HepG2 (cell line): ENCODE results near the gene CISH. TPM values are rescaled to one million over a fixed set of nuclear protein-coding genes. Genes with fewer than 3 reads are reported as not detected.

ENCODE experiments used
- ATAC-seq: fragments of 200-7000 bp; cut with Tn5 transposase; 3 replicates; pipeline ENCODE4 v1.9.1; 2020; ENCODE audit warnings: mild to moderate bottlenecking, moderate library complexity
- BruUV-seq: library from RNA; stranded (reverse); fragments of 400-500 nt; replicated peaks from 2 replicates; lab custom pipeline; 2021; lab: Mats Ljungman, UMichigan
- CTCF ChIA-PET: fragments of 300-600 bp; formaldehyde crosslinking; extraction: SDS; loops from one replicate; lab custom pipeline; 2021; ENCODE audit warnings: low total read pairs, inconsistent platforms, low intra/inter-chr PET ratio; lab: Yijun Ruan, JAX
- POLR2A ChIA-PET: fragments of 350-600 bp; sonication (Branson Sonifier 250); formaldehyde crosslinking; loops from one replicate; lab custom pipeline; 2020; ENCODE audit warnings: antibody characterized with exemption, inconsistent platforms; lab: Yijun Ruan, JAX
- DNase-seq: peaks from one replicate; pipeline ENCODE4 v3.0.0-alpha.2; 2015; ENCODE audit warnings: low spot score
- FAIRE-seq: peaks from 3 replicates; lab custom pipeline; 2011; peaks lifted over from hg19 to GRCh38; lab: Jason Lieb, UNC
- H2AFZ ChIP-seq: one replicate; pipeline ENCODE4 v1.6.1; 2011; ENCODE audit warnings: low read length, inconsistent platforms
- H3K27ac ChIP-seq: fragments of 300-600 bp; 3 replicates; pipeline ENCODE4 v1.8.0; 2011; ENCODE audit warnings: mixed run types, mild to moderate bottlenecking, mixed read lengths, low read length, inconsistent platforms; ENCODE audit not compliant: insufficient read depth; ENCODE audit errors: extremely low read length
- H3K27me3 ChIP-seq, 2 experiments: fragments of 200-600 bp in 1 of 2; 2 replicates in 1 of 2; 3 replicates in 1 of 2; pipeline versions ENCODE4 v1.6.0 to v1.8.0; 2011; ENCODE audit warnings: low read length in 2 of 2, mild to moderate bottlenecking in 2 of 2, moderate library complexity in 2 of 2, inconsistent platforms in 1 of 2; ENCODE audit not compliant: insufficient read depth in 2 of 2, control insufficient read depth in 1 of 2
- H3K36me3 ChIP-seq, 2 experiments: fragments of 200-600 bp in 1 of 2; replicated peaks in 1 of 2; 2 replicates in 1 of 2; 3 replicates in 1 of 2; pipeline versions ENCODE4 v1.5.1 to v1.8.0; 2011; ENCODE audit warnings: low read length in 2 of 2, inconsistent platforms in 1 of 2; ENCODE audit not compliant: insufficient read depth in 2 of 2, control insufficient read depth in 1 of 2
- H3K4me1 ChIP-seq: 2 replicates; pipeline ENCODE4 v1.5.1; 2012; ENCODE audit warnings: low read length, inconsistent platforms; ENCODE audit not compliant: insufficient read depth
- H3K4me2 ChIP-seq: 2 replicates; pipeline ENCODE4 v1.6.0; 2011; ENCODE audit warnings: low read depth, low read length, inconsistent platforms
- H3K4me3 ChIP-seq, 3 experiments: fragments of 200-600 bp in 1 of 3; sonication (generic), shearing (Covaris generic) in 1 of 3; replicated peaks in 1 of 3; 2 replicates each; pipeline ENCODE4 v1.5.1; 2011 to 2016; ENCODE audit warnings: low read length in 3 of 3, inconsistent platforms in 2 of 3, low read depth in 2 of 3, mild to moderate bottlenecking in 2 of 3, control low read depth in 1 of 3, mixed read lengths in 1 of 3; ENCODE audit not compliant: insufficient read depth in 1 of 3
- H3K79me2 ChIP-seq: one replicate; pipeline ENCODE4 v1.6.1; 2011; ENCODE audit warnings: low read length, inconsistent platforms; ENCODE audit not compliant: insufficient read depth
- H3K9ac ChIP-seq: 2 replicates; pipeline ENCODE4 v1.6.0; 2011; ENCODE audit warnings: mild to moderate bottlenecking, low read depth, low read length, inconsistent platforms; ENCODE audit not compliant: insufficient read depth
- H3K9me3 ChIP-seq: 2 replicates; pipeline ENCODE4 v1.5.1; 2012; ENCODE audit warnings: mild to moderate bottlenecking, low read length
- H4K20me1 ChIP-seq: 2 replicates; pipeline ENCODE4 v1.6.0; 2011; ENCODE audit warnings: inconsistent platforms, mild to moderate bottlenecking, low read length, moderate library complexity; ENCODE audit not compliant: insufficient read depth
- LCORL ChIP-seq, 2 experiments: fragments of 450-650 bp in 1 of 2; sonication (generic) in 1 of 2; formaldehyde crosslinking in 1 of 2; IDR thresholded peaks; 2 replicates each; pipeline versions ENCODE4 v1.5.0 to v1.6.1; 2017 to 2020; ENCODE audit warnings: antibody characterized with exemption in 1 of 2, missing genetic modification reagents in 1 of 2
- NCOA1 ChIP-seq: sonication (generic); formaldehyde crosslinking; IDR thresholded peaks from 2 replicates; pipeline ENCODE4 v1.9.0; 2021; ENCODE audit warnings: missing genetic modification reagents
- ZFP36L2 ChIP-seq: sonication (generic); formaldehyde crosslinking; IDR thresholded peaks from 2 replicates; pipeline ENCODE4 v1.4.0; 2020; ENCODE audit warnings: missing genetic modification reagents
- ZNF713 ChIP-seq: sonication (generic); formaldehyde crosslinking; IDR thresholded peaks from 2 replicates; pipeline ENCODE4 v1.4.0; 2020; ENCODE audit warnings: mild to moderate bottlenecking, missing genetic modification reagents
- WGBS: methylation state at CpG from one replicate; pipeline ENCODE4 v1.1.6; 2017; ENCODE audit warnings: low lambda C conversion rate; 5-methylcytosine and 5-hydroxymethylcytosine counted together
- in situ Hi-C: cut with HindIII; loops from 2 replicates; pipeline ENCODE4 v1.10.0; 2017; ENCODE audit warnings: low pct_unique_long_range_greater_than_20kb; ENCODE audit not compliant: extremely low pct_ligation_motif_present
- intact Hi-C: fragments of 100-400 bp; cut with micrococcal nuclease; formaldehyde crosslinking; loops from one replicate; pipeline ENCODE4 v1.10.0; 2022; ENCODE audit not compliant: unreplicated experiment
- polyA plus RNA-seq, 8 experiments: library from polyadenylated mRNA; depleted of rRNA in 3 of 8; stranded (reverse) in 7 of 8; unstranded in 1 of 8; fragments of >200 nt; fragmentation: Illumina TruSeq in 4 of 8; extraction: Trizol in 4 of 8; gene quantifications; 2 replicates each; pipeline versions ENCODE4 v1.2.1 to v1.2.3, GENCODE V29; 2011 to 2016; ENCODE audit warnings: low read depth in 4 of 8, missing spikeins in 1 of 8, mixed read lengths in 1 of 8; ENCODE audit not compliant: insufficient read depth in 1 of 8
- total RNA-seq, 5 experiments: library from RNA; depleted of rRNA; stranded (reverse); fragments of >200 nt; fragmentation: Illumina TruSeq; extraction: Trizol; gene quantifications; 2 replicates each; pipeline ENCODE4 v1.2.3, GENCODE V29; 2016; ENCODE audit warnings: low read depth in 1 of 5

CISH gene
- total and polyA plus RNA-seq, 2 of the 13 experiments (the other 11 are each of a cell fraction or from before 2014, with no cell fraction given) = 0.91 to 1.5 TPM

DNA sequence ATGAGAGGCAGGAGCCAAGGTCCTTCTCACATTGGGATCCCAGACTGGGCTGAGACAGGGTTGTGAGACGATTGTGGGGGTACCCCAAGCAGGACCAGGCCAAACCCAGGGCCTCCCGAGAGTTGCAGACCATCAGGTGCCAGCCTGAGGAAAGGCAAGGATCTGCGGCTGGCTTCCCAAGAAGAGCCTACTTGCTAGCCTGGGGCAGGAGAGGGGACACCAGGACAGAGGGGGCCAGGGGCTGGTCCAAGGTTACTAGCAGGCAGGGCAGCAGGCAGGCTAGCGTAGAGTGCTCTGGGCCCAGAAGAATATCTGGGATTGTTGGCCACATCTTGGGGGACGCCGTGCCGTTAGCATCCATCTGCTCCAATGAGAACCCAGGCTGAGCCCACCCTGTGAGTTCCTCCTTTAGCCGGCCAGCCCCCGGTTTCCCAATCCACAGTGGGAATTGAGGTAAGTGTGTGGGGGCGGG, 546 bp downstream of the CISH start:
- Histone ChIP-seq H3K27ac (peak overlapping the region; percentile 19), H3K36me3 (peaks cover 0 to 5% of the 10 kb centered on the region in 2 experiments; a peak in 1 of 5 replicates), H3K4me3 (peak overlapping the region; percentile 32 to 76 (median 55); a peak in 5 of 6 replicates), H3K9me3 (no peaks in the 10 kb centered on the region), H3K4me1 (peaks cover 41% of the 10 kb centered on the region), H3K4me2 (peak overlapping the region; percentile 83), H2AFZ (no peak overlapping the region), H3K9ac (peak overlapping the region; percentile 61; the same call in 1 of the 2 replicates), H3K79me2 (no peaks in the 10 kb centered on the region), H3K27me3 (0 out of 5 replicates have a peak, but pooled peaks cover 0 to 10% of the 10 kb centered on the region in 2 experiments), H4K20me1 (no peaks in the 10 kb centered on the region)
- no peak for DNase-seq
- in situ Hi-C loops = loop anchor here (5.0 kb wide), 1 partner anchor 39 kb away; no protein-coding TSS in a partner anchor
- no peak for FAIRE-seq
- POLR2A ChIA-PET = interaction anchor here (0.6 to 4.5 kb wide), 9 partner anchors 9 to 797 kb away, joined by 3 to 101 read pairs (median 9); partner anchors contain the start of gene HEMK1
- intact Hi-C loops = loop anchor here (1.0 to 10.0 kb wide), 3 partner anchors 10 to 354 kb away; no protein-coding TSS in a partner anchor
- CTCF ChIA-PET = interaction anchor here (8.0 kb wide), 1 partner anchor 39 kb away, joined by 182 read pairs; the partner anchor contains the start of gene HEMK1
- BruUV-seq = no TSS peak
- TF ChIP-seq ZNF713 (CRISPR knock-in tag) (no peak), LCORL (IDR thresholded peaks at IDR 0.05) (no peak), LCORL (CRISPR knock-in tag; IDR thresholded peaks at IDR 0.05) (0 out of 2 replicates have a peak, but pooled peaks have one; percentile 1), NCOA1 (CRISPR knock-in tag) (0 out of 2 replicates have a peak, but pooled peaks have one; percentile 9), ZFP36L2 (CRISPR knock-in tag) (peak; percentile 9; the same call in 1 of the 2 replicates)
- WGBS = 53% methylated on average over 2 of the region's 10 CpGs
- no peak for ATAC-seq
